ENCODE results near the gene CMA1. TPM values are rescaled to one million over a fixed set of nuclear protein-coding genes. Genes with fewer than 3 reads are reported as not detected.
"Not testable (repeated sequence)": the region's sequence is repeated elsewhere in the genome, so short reads cannot be mapped to it uniquely, and the experiment has no call there.

Gene CMA1, protein sequence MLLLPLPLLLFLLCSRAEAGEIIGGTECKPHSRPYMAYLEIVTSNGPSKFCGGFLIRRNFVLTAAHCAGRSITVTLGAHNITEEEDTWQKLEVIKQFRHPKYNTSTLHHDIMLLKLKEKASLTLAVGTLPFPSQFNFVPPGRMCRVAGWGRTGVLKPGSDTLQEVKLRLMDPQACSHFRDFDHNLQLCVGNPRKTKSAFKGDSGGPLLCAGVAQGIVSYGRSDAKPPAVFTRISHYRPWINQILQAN
- total RNA-seq = not detected in 2 replicates
- long read RNA-seq = 0 reads

DNA sequence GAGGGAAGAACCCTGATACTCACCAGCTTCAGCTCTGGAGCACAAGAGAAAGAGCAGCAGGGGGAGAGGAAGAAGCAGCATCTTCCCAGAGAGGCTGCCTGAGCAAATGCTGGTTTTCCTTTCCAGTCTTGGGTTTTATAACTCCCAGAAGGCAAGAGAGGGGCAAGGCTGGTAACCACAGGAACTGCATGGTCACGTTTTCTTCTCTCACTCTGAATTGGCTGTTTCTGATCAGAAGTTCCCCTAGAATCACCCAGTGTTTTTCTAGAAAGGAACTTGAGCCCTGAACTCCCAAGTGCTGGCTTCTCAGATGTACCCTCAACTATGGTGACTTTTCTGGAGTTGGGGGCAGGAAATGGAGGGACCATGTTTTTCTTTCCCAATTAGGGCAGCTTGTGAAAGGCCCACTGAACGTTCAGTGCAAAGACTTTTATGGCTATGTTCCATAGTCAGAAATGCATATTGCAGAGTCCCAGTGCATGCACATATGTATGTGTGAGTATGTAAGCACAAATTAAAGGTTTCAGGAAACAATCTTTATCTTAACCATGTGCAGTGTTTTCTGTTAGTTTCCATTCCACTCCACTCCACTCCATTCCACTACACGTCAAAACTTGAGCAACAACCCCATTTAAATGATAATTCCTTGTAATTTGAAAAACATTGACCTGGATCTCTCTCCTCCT, at the start of gene CMA1:
Gene CMA1, minus strand, starts transcription at position 111 of the 686 bp plus-strand sequence. Its CDS starts 30 bp downstream, at position 81.
- Mint-ChIP-seq H3K4me1 (ENCODE audit: unreplicated experiment) (no peaks in the 10 kb centered on the region), H3K9me3 (ENCODE audit: unreplicated experiment) (no peaks in the 10 kb centered on the region), H3K27me3 (ENCODE audit: unreplicated experiment) (peaks cover 8% of the 10 kb centered on the region), H3K27ac (ENCODE audit: unreplicated experiment) (no peak within 1 kb of the TSS), H3K4me3 (ENCODE audit: unreplicated experiment) (no peak within 1 kb of the TSS), H3K36me3 (ENCODE audit: unreplicated experiment) (no peaks in the 10 kb centered on the region)
- DNase-seq (ENCODE audit: extremely low spot score, unreplicated experiment) = no peak
- TF ChIP-seq, protein P1, sequence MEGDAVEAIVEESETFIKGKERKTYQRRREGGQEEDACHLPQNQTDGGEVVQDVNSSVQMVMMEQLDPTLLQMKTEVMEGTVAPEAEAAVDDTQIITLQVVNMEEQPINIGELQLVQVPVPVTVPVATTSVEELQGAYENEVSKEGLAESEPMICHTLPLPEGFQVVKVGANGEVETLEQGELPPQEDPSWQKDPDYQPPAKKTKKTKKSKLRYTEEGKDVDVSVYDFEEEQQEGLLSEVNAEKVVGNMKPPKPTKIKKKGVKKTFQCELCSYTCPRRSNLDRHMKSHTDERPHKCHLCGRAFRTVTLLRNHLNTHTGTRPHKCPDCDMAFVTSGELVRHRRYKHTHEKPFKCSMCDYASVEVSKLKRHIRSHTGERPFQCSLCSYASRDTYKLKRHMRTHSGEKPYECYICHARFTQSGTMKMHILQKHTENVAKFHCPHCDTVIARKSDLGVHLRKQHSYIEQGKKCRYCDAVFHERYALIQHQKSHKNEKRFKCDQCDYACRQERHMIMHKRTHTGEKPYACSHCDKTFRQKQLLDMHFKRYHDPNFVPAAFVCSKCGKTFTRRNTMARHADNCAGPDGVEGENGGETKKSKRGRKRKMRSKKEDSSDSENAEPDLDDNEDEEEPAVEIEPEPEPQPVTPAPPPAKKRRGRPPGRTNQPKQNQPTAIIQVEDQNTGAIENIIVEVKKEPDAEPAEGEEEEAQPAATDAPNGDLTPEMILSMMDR (IDR thresholded peaks at IDR 0.05) = no peak

DNA sequence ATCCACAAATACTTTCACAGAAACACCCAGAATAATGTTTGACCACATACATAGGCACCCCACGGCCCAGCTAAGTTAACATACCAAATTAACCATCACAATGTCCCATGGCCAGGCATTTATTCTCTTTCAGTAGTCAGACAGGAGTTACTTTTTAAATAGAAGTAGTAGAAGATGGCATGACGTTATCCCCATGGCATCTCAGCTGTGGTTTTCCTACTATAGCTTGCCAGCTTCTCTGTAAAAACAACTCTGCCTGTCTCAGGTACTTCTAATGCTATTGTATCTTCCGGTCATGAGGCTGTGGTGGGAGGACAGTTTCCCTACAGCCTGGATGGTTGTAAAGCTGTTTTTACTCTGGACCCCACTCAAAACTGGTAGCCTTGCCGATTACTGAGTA, 48.7 kb upstream of the CMA1 start:
- Mint-ChIP-seq H3K4me3 (ENCODE audit: unreplicated experiment) (no peak overlapping the region), H3K36me3 (ENCODE audit: unreplicated experiment) (no peaks in the 10 kb centered on the region), H3K27me3 (ENCODE audit: unreplicated experiment) (no peaks in the 10 kb centered on the region), H3K4me1 (ENCODE audit: unreplicated experiment) (no peaks in the 10 kb centered on the region), H3K27ac (ENCODE audit: unreplicated experiment) (no peak overlapping the region), H3K9me3 (ENCODE audit: unreplicated experiment) (no peaks in the 10 kb centered on the region)
- DNase-seq (ENCODE audit: extremely low spot score, unreplicated experiment) = no peak
- TF ChIP-seq, protein P1 (IDR thresholded peaks at IDR 0.05) = no peak

- H3K9me3 Mint-ChIP-seq (ENCODE audit: unreplicated experiment) = peaks cover 14% of the 10 kb centered on the region
- not testable (repeated sequence) for H3K27ac Mint-ChIP-seq (ENCODE audit: unreplicated experiment); H3K4me1 Mint-ChIP-seq (ENCODE audit: unreplicated experiment); DNase-seq (ENCODE audit: extremely low spot score, unreplicated experiment); H3K27me3 Mint-ChIP-seq (ENCODE audit: unreplicated experiment); H3K36me3 Mint-ChIP-seq (ENCODE audit: unreplicated experiment); H3K4me3 Mint-ChIP-seq (ENCODE audit: unreplicated experiment)
These were observed 41.0 kb upstream of the CMA1 start for GRCh38 chr14:24549064-24549463.

GRCh38 chr14:24542346-24542936, 34.4 kb upstream of the CMA1 start:
- Mint-ChIP-seq H3K9me3 (ENCODE audit: unreplicated experiment) (no peaks in the 10 kb centered on the region), H3K27ac (ENCODE audit: unreplicated experiment) (no peak overlapping the region), H3K36me3 (ENCODE audit: unreplicated experiment) (no peaks in the 10 kb centered on the region), H3K4me3 (ENCODE audit: unreplicated experiment) (no peak overlapping the region), H3K4me1 (ENCODE audit: unreplicated experiment) (no peaks in the 10 kb centered on the region), H3K27me3 (ENCODE audit: unreplicated experiment) (peaks cover 10% of the 10 kb centered on the region)
- TF ChIP-seq, protein P1 (IDR thresholded peaks at IDR 0.05) = no peak
- no peak for DNase-seq (ENCODE audit: extremely low spot score, unreplicated experiment)

- H3K4me3 Mint-ChIP-seq (ENCODE audit: unreplicated experiment) = no peak overlapping the region
- H3K4me1 Mint-ChIP-seq (ENCODE audit: unreplicated experiment) = no peaks in the 10 kb centered on the region
- H3K36me3 Mint-ChIP-seq (ENCODE audit: unreplicated experiment) = no peaks in the 10 kb centered on the region
- TF ChIP-seq, protein P1 (IDR thresholded peaks at IDR 0.05) = no peak
- no peaks in the 10 kb centered on the region for H3K9me3 Mint-ChIP-seq (ENCODE audit: unreplicated experiment)
- H3K27me3 Mint-ChIP-seq (ENCODE audit: unreplicated experiment) = peaks cover 6% of the 10 kb centered on the region
- H3K27ac Mint-ChIP-seq (ENCODE audit: unreplicated experiment) = no peak overlapping the region
- no peak for DNase-seq (ENCODE audit: extremely low spot score, unreplicated experiment)
These were observed 27.7 kb upstream of the CMA1 start for GRCh38 chr14:24535737-24536136.
